OCI-LY1 (cell line): ENCODE data around the gene FGF7.

Experiments used
- H2AFZ ChIP-seq: fragments of 200-600 bp; sonication (generic), shearing (Covaris generic); 2 replicates; pipeline ENCODE4 v1.6.0; 2014; ENCODE audit warnings: antibody characterized with exemption, mild to moderate bottlenecking, low read length
- H3F3A ChIP-seq: fragments of 200-600 bp; sonication (generic), shearing (Covaris generic); 2 replicates; pipeline ENCODE4 v1.6.0; 2014; ENCODE audit warnings: mild to moderate bottlenecking, antibody characterized with exemption, low read length, moderate library complexity; ENCODE audit not compliant: insufficient read depth
- H3K27ac ChIP-seq: fragments of 200-600 bp; sonication (generic); 2 replicates; pipeline ENCODE4 v1.5.1; 2014; ENCODE audit warnings: low read length, mixed run types, mild to moderate bottlenecking, low read depth; ENCODE audit not compliant: poor library complexity, severe bottlenecking
- H3K27me3 ChIP-seq: fragments of 200-600 bp; sonication (generic); 2 replicates; pipeline ENCODE4 v1.6.0; 2014; ENCODE audit warnings: antibody characterized with exemption, mild to moderate bottlenecking, low read length, moderate library complexity; ENCODE audit not compliant: insufficient read depth
- H3K36me3 ChIP-seq: fragments of 200-600 bp; sonication (generic); 2 replicates; pipeline ENCODE4 v1.6.1; 2014; ENCODE audit warnings: mild to moderate bottlenecking, antibody characterized with exemption, low read length, moderate library complexity, mixed read lengths; ENCODE audit not compliant: insufficient read depth
- H3K4me1 ChIP-seq: fragments of 200-600 bp; sonication (generic); 2 replicates; pipeline ENCODE4 v1.5.1; 2014; ENCODE audit warnings: mild to moderate bottlenecking, low read length, moderate library complexity; ENCODE audit not compliant: insufficient read depth, severe bottlenecking
- H3K4me2 ChIP-seq: fragments of 200-600 bp; sonication (generic), shearing (Covaris generic); 2 replicates; pipeline ENCODE4 v1.6.1; 2014; ENCODE audit warnings: low read length
- H3K4me3 ChIP-seq: fragments of 200-600 bp; sonication (generic); 2 replicates; pipeline ENCODE4 v1.5.1; 2014; ENCODE audit warnings: low read length, low read depth, mild to moderate bottlenecking, mixed read lengths; ENCODE audit not compliant: poor library complexity, severe bottlenecking
- H3K79me2 ChIP-seq: fragments of 200-600 bp; shearing (Covaris generic); 2 replicates; pipeline ENCODE4 v1.6.1; 2016; ENCODE audit warnings: mixed run types, low read length, mixed read lengths; ENCODE audit not compliant: insufficient read depth
- H3K9ac ChIP-seq: fragments of 200-600 bp; sonication (generic), shearing (Covaris generic); 2 replicates; pipeline ENCODE4 v1.6.1; 2014; ENCODE audit warnings: mild to moderate bottlenecking, low read length, mixed read lengths
- H3K9me2 ChIP-seq: fragments of 200-600 bp; sonication (generic), shearing (Covaris generic); 2 replicates; pipeline ENCODE4 v1.6.1; 2014; ENCODE audit warnings: low read depth, mild to moderate bottlenecking, low read length, mixed read lengths
- H3K9me3 ChIP-seq: fragments of 200-600 bp; shearing (Covaris generic); 2 replicates; pipeline ENCODE4 v1.6.1; 2014; ENCODE audit warnings: low read length, mixed read lengths
- H4K20me1 ChIP-seq: fragments of 200-600 bp; sonication (generic), shearing (Covaris generic); 2 replicates; pipeline ENCODE4 v1.6.0; 2016; ENCODE audit warnings: mild to moderate bottlenecking, low read length; ENCODE audit not compliant: insufficient read depth
- EZH2 ChIP-seq: fragments of 200-600 bp; sonication (generic), shearing (Covaris generic); IDR thresholded peaks from 2 replicates; pipeline ENCODE4 v1.8.0; 2017; ENCODE audit warnings: borderline replicate concordance, mixed run types, mild to moderate bottlenecking, antibody characterized with exemption, low read length, moderate library complexity, mixed read lengths
- TF ChIP-seq, protein P1 (sequence below): fragments of 200-600 bp; sonication (generic), shearing (Covaris generic); IDR thresholded peaks from 2 replicates; pipeline ENCODE4 v1.5.1; 2017; ENCODE audit warnings: mild to moderate bottlenecking, antibody characterized with exemption, low read length, moderate library complexity, mixed read lengths

FGF7 gene

DNA sequence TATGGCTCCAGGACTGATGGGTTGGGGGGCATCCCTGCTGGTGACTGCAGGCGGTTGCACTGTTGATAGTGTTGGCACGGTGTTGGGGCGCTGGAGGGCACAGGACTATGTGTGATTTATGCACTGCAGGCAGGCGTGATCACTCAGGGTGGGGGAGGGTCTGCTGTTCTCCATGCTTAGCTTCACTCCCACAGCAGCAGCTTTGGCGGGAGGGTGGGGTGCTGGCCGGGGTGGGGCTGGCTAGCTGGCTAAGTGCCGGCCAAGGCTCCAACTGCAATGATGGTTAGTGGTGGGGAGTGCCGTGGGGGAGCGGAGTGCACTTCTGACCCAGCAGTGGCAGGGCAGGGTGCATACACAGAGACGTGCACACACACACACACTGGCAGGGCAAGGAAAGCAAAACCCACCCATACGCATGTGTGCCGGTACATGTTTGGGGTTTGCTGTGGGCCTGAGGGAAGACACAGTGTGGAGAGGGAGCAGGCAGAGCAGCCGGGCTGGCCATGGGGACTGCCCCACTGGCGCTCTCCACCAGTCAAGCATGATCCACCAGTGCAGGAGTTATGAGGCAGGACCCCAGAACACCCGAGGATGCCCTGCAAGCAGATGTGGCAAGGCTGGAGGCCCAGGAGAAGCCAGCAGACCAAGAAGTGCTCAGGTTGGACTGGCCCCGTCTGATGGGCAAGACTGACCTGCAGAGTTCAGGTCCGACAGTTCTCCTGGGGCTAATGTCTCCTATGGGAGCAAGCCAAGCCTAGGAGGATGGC lies 16.5 kb upstream of the FGF7 start:
- no peaks in the 10 kb centered on the region for H3K4me1 ChIP-seq
- no peaks in the 10 kb centered on the region for H3K27me3 ChIP-seq
- H3K4me3 ChIP-seq, result no peak overlapping the region
- H2AFZ ChIP-seq, result no peak overlapping the region
- no peaks in the 10 kb centered on the region for H4K20me1 ChIP-seq
- H3K9ac ChIP-seq, result no peak overlapping the region
- H3K4me2 ChIP-seq, result no peak overlapping the region
- H3F3A ChIP-seq, result no peaks in the 10 kb centered on the region
- H3K79me2 ChIP-seq, result no peaks in the 10 kb centered on the region
- H3K9me3 ChIP-seq, result no peaks in the 10 kb centered on the region
- TF ChIP-seq, protein P1, sequence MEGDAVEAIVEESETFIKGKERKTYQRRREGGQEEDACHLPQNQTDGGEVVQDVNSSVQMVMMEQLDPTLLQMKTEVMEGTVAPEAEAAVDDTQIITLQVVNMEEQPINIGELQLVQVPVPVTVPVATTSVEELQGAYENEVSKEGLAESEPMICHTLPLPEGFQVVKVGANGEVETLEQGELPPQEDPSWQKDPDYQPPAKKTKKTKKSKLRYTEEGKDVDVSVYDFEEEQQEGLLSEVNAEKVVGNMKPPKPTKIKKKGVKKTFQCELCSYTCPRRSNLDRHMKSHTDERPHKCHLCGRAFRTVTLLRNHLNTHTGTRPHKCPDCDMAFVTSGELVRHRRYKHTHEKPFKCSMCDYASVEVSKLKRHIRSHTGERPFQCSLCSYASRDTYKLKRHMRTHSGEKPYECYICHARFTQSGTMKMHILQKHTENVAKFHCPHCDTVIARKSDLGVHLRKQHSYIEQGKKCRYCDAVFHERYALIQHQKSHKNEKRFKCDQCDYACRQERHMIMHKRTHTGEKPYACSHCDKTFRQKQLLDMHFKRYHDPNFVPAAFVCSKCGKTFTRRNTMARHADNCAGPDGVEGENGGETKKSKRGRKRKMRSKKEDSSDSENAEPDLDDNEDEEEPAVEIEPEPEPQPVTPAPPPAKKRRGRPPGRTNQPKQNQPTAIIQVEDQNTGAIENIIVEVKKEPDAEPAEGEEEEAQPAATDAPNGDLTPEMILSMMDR, result no peak
- no peak for TF ChIP-seq EZH2
- H3K36me3 ChIP-seq, result no peaks in the 10 kb centered on the region
- H3K9me2 ChIP-seq, result no peaks in the 10 kb centered on the region
- H3K27ac ChIP-seq, result no peak overlapping the region

DNA sequence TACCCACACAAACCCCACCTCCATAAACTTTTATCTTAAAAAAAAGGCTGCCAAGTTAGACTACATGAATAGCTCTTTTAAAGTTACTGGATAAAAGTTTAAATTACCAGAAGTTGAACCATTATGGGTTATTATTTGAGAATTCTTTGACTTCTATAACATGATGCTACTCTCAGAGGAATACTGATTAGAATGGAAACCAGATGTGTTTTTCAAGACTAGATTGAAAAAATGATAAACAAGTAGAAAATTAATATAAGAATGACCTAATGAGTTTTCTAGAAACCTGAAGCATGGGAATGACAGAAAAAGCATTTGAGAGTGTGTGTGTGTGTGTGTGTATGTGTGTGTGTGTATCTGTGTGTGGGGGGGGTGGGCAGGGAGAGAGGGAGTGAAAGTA lies 12.4 kb upstream of the FGF7 start:
- no peaks in the 10 kb centered on the region for H3K4me1 ChIP-seq
- no peak overlapping the region for H3K4me3 ChIP-seq
- H3K4me2 ChIP-seq, result no peak overlapping the region
- TF ChIP-seq, protein P1, result no peak
- TF ChIP-seq EZH2, result no peak
- no peaks in the 10 kb centered on the region for H3K9me3 ChIP-seq
- no peaks in the 10 kb centered on the region for H3K36me3 ChIP-seq
- no peak overlapping the region for H3K9ac ChIP-seq
- H2AFZ ChIP-seq, result no peak overlapping the region
- no peak overlapping the region for H3K27ac ChIP-seq
- no peaks in the 10 kb centered on the region for H3K79me2 ChIP-seq
- H3F3A ChIP-seq, result no peaks in the 10 kb centered on the region
- H4K20me1 ChIP-seq, result no peaks in the 10 kb centered on the region
- no peaks in the 10 kb centered on the region for H3K27me3 ChIP-seq
- H3K9me2 ChIP-seq, result no peaks in the 10 kb centered on the region

DNA sequence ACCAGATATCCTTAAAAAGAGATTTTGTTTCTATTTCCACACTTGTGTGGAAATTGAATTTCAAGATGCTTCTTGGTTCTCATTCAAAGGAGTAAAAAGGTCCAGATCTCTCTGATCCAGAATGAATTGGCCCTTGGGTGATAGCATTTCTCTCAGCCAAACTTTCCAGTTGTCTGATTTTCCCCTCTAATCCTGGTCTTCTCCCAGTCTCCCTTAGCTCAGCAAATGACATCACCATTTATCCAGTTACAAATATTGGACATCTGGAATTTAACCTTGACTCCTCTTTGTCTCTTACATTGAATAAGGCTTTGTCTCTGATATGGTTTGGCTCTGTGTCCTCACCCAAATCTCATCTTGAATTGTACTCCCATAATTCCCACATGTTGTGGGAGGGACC lies 10.2 kb upstream of the FGF7 start:
- H3K4me2 ChIP-seq, result no peak overlapping the region
- H3K4me1 ChIP-seq, result no peaks in the 10 kb centered on the region
- no peaks in the 10 kb centered on the region for H3K9me3 ChIP-seq
- no peak overlapping the region for H3K27ac ChIP-seq
- no peaks in the 10 kb centered on the region; the same call in 1 of the 2 replicates for H3K36me3 ChIP-seq
- H3K9ac ChIP-seq, result no peak overlapping the region
- no peaks in the 10 kb centered on the region for H3K9me2 ChIP-seq
- H3K27me3 ChIP-seq, result no peaks in the 10 kb centered on the region
- H4K20me1 ChIP-seq, result no peaks in the 10 kb centered on the region
- no peak for TF ChIP-seq EZH2
- TF ChIP-seq, protein P1, result no peak
- no peaks in the 10 kb centered on the region for H3K79me2 ChIP-seq
- no peaks in the 10 kb centered on the region for H3F3A ChIP-seq
- H3K4me3 ChIP-seq, result no peak overlapping the region
- H2AFZ ChIP-seq, result no peak overlapping the region
